GM23248 (cell line): ENCODE measurements around the gene VPS35L. TPM values are rescaled to one million over a fixed set of nuclear protein-coding genes. Genes with fewer than 3 reads are reported as not detected.

ENCODE experiments used
- DNase-seq: peaks from one replicate; pipeline ENCODE4 v3.0.0-alpha.2; 2015
- H2AFZ ChIP-seq: fragments of 200-600 bp; sonication (generic); 2 replicates; pipeline ENCODE4 v1.6.1; 2016; ENCODE audit warnings: antibody characterized with exemption
- H3F3A ChIP-seq: fragments of 200-600 bp; sonication (generic); 2 replicates; pipeline ENCODE4 v1.6.1; 2016; ENCODE audit warnings: mild to moderate bottlenecking, antibody characterized with exemption, mixed run types; ENCODE audit not compliant: insufficient read depth
- H3K27ac ChIP-seq: fragments of 200-600 bp; sonication (generic); 2 replicates; pipeline ENCODE4 v1.5.1; 2016; ENCODE audit warnings: mild to moderate bottlenecking
- H3K27me3 ChIP-seq: fragments of 200-600 bp; sonication (generic); replicated peaks from 2 replicates; pipeline ENCODE4 v1.6.1; 2016; ENCODE audit warnings: mild to moderate bottlenecking; ENCODE audit not compliant: insufficient read depth
- H3K36me3 ChIP-seq: fragments of 200-600 bp; sonication (generic); 2 replicates; pipeline ENCODE4 v1.6.1; 2016; ENCODE audit warnings: low read depth, mild to moderate bottlenecking
- H3K4me1 ChIP-seq: fragments of 200-600 bp; sonication (generic); 2 replicates; pipeline ENCODE4 v1.6.1; 2016; ENCODE audit warnings: mild to moderate bottlenecking; ENCODE audit not compliant: insufficient read depth
- H3K4me2 ChIP-seq: fragments of 200-600 bp; sonication (generic); one replicate; pipeline ENCODE4 v1.6.1; 2016; ENCODE audit warnings: mild to moderate bottlenecking; ENCODE audit not compliant: unreplicated experiment
- H3K4me3 ChIP-seq: fragments of 200-600 bp; sonication (generic); 2 replicates; pipeline ENCODE4 v1.5.1; 2016; ENCODE audit warnings: mild to moderate bottlenecking
- H3K79me2 ChIP-seq: fragments of 200-600 bp; sonication (generic); 2 replicates; pipeline ENCODE4 v1.6.1; 2016; ENCODE audit warnings: mild to moderate bottlenecking; ENCODE audit not compliant: insufficient read depth
- H3K9ac ChIP-seq: fragments of 200-600 bp; sonication (generic); 2 replicates; pipeline ENCODE4 v1.6.1; 2016; ENCODE audit warnings: mild to moderate bottlenecking
- H3K9me2 ChIP-seq: fragments of 200-600 bp; sonication (generic); 2 replicates; pipeline ENCODE4 v1.6.1; 2016; ENCODE audit warnings: mixed run types, mild to moderate bottlenecking, moderate library complexity; ENCODE audit not compliant: insufficient read depth
- H3K9me3 ChIP-seq: fragments of 200-600 bp; sonication (generic); one replicate; pipeline ENCODE4 v1.6.1; 2017; ENCODE audit warnings: low read depth
- H4K20me1 ChIP-seq: fragments of 200-600 bp; sonication (generic); 2 replicates; pipeline ENCODE4 v1.6.0; 2016; ENCODE audit not compliant: insufficient read depth
- EZH2 ChIP-seq: fragments of 200-600 bp; sonication (generic); IDR thresholded peaks from 2 replicates; pipeline ENCODE4 v1.6.1; 2018; ENCODE audit warnings: antibody characterized with exemption, mild to moderate bottlenecking; ENCODE audit not compliant: insufficient read depth, poor library complexity, severe bottlenecking
- EZH2phosphoT487 ChIP-seq: fragments of 200-600 bp; sonication (generic); IDR thresholded peaks from 2 replicates; pipeline ENCODE4 v1.6.1; 2018; ENCODE audit warnings: antibody characterized with exemption, moderate library complexity, mild to moderate bottlenecking, low read depth; ENCODE audit not compliant: insufficient read depth
- WGBS, 2 experiments: methylation state at CpG; one replicate each; pipeline ENCODE4 v1.1.6; 2015 to 2017; ENCODE audit warnings: low lambda C conversion rate in 2 of 2, low coverage in 1 of 2; ENCODE audit errors: missing lambda C conversion rate in 2 of 2; 5-methylcytosine and 5-hydroxymethylcytosine counted together
- in situ Hi-C: fragments of 300-500 bp; cut with MboI; formaldehyde crosslinking; loops from 2 replicates; pipeline ENCODE4 v1.15.0; 2020
- polyA plus RNA-seq: library from polyadenylated mRNA; unstranded; fragments of >200 nt; fragmentation: Nextera tagmentation; extraction: Ambion mirVana; gene quantifications from 2 replicates; pipeline ENCODE4 v1.2.1, GENCODE V29; 2016
- total RNA-seq: library from RNA; depleted of rRNA; stranded (reverse); fragments of >200 nt; shearing (Covaris generic); gene quantifications from 2 replicates; pipeline ENCODE4 v1.2.3, GENCODE V29; 2014; rRNA removed

The VPS35L gene
- total and polyA plus RNA-seq, 2 experiments from 2014 or later, result 19.9 to 58.2 TPM

DNA sequence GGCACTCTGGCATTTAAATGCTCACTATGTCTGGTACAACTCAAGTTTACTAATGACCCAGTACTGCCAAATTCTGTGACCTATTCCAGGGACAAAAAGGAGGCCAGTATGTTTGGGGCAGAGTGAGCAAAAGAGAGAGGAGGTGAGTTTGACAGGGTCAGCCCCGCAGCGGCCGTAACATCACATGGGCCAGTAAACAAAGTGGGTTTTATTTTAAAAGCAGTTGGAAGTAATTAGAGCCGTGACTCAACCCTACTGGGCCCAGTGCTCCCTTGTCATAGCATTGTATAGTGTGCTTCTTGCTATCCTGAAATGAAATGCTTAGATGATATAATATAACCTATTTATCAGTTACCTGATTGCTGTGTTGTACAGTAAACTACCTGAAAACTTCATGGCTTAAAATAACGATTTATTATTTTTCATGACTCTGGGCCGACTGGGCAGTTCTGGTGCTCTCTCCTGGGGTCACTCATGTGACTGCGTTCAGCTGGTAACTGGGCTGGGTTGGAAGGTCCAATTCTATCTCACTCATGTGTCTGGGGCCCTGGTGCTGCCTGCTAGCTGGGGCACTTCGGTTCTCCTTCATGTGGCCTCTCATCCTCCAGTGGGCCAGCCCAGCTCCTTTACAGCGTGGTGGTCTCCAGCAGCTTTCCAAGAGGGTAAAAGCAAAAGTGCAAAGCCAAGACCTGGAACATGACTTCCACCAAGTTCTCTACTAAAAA, 189.9 kb downstream of the VPS35L start:
- Histone ChIP-seq H3K9ac (no peak overlapping the region), H3K27ac (no peak overlapping the region), H3K4me2 (no peak overlapping the region), H3K4me3 (no peak overlapping the region), H3K9me3 (no peaks in the 10 kb centered on the region), H2AFZ (no peak overlapping the region), H4K20me1 (no peaks in the 10 kb centered on the region), H3K27me3 (no peaks in the 10 kb centered on the region), H3K36me3 (no peaks in the 10 kb centered on the region), H3K9me2 (no peaks in the 10 kb centered on the region), H3K79me2 (no peaks in the 10 kb centered on the region), H3K4me1 (peaks cover 4% of the 10 kb centered on the region), H3F3A (peaks cover 6% of the 10 kb centered on the region; the same call in 1 of the 2 replicates)
- WGBS, 2 experiments, result 71% methylated on average over 9 of the region's 9 CpGs
- in situ Hi-C loops, result loop anchor here (25.0 kb wide), 1 partner anchor 92 kb away; no protein-coding TSS in a partner anchor
- peak; percentile 62 for DNase-seq
- TF ChIP-seq EZH2 (no peak), EZH2phosphoT487 (no peak)

DNA sequence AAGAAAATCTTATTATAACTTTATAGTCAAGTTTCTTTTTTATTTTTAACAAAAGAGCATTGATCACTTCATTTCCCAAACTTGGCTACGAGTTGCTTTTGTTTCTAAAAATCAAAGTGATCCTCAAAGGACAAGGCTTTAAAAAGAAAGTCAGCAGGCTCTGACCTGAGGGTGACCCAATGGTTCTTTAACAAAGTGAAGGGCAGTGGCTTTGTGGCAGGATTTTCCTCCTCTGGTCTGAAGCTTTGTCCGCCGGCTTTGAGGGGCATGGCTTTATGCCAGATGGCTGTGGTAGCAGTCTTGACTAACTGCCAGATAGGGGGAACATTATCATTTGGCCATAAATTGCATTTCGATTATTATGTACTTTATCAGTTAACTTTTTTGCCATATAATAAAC, 191.1 kb downstream of the VPS35L start:
- no peak overlapping the region for H3K4me2 ChIP-seq
- TF ChIP-seq EZH2 (no peak), EZH2phosphoT487 (no peak)
- H3K4me1 ChIP-seq, result peaks cover 4% of the 10 kb centered on the region
- H3K27ac ChIP-seq, result no peak overlapping the region
- DNase-seq, result no peak
- in situ Hi-C loops, result loop anchor here (25.0 kb wide), 1 partner anchor 91 kb away; no protein-coding TSS in a partner anchor
- no peak overlapping the region for H3K4me3 ChIP-seq
- H3K79me2 ChIP-seq, result no peaks in the 10 kb centered on the region
- H3K9me2 ChIP-seq, result no peaks in the 10 kb centered on the region
- 87 to 97% methylated on average over 4 of the region's 4 CpGs for WGBS, 2 experiments
- no peaks in the 10 kb centered on the region for H3K36me3 ChIP-seq
- no peaks in the 10 kb centered on the region for H4K20me1 ChIP-seq
- no peaks in the 10 kb centered on the region for H3K27me3 ChIP-seq
- peaks cover 6% of the 10 kb centered on the region; the same call in 1 of the 2 replicates for H3F3A ChIP-seq
- H2AFZ ChIP-seq, result no peak overlapping the region
- no peaks in the 10 kb centered on the region for H3K9me3 ChIP-seq
- H3K9ac ChIP-seq, result no peak overlapping the region

- H3K4me2 ChIP-seq, result no peak overlapping the region
- H3K79me2 ChIP-seq, result no peaks in the 10 kb centered on the region
- H3K4me3 ChIP-seq, result no peak overlapping the region
- in situ Hi-C loops, result loop anchor here (25.0 kb wide), 1 partner anchor 89 kb away; no protein-coding TSS in a partner anchor
- H3K4me1 ChIP-seq, result peaks cover 5% of the 10 kb centered on the region
- no peaks in the 10 kb centered on the region for H3K36me3 ChIP-seq
- H4K20me1 ChIP-seq, result no peaks in the 10 kb centered on the region
- no peaks in the 10 kb centered on the region for H3K9me2 ChIP-seq
- H2AFZ ChIP-seq, result no peak overlapping the region
- H3F3A ChIP-seq, result peaks cover 6% of the 10 kb centered on the region; the same call in 1 of the 2 replicates
- H3K27me3 ChIP-seq, result no peaks in the 10 kb centered on the region
- no peak overlapping the region for H3K9ac ChIP-seq
- DNase-seq, result peak; percentile 7
- no peak for TF ChIP-seq EZH2phosphoT487
- TF ChIP-seq EZH2, result no peak
- no peak overlapping the region for H3K27ac ChIP-seq
- WGBS, 2 experiments, result 43% methylated on average over 2 of the region's 2 CpGs
- H3K9me3 ChIP-seq, result no peaks in the 10 kb centered on the region
These were observed 193.1 kb downstream of the VPS35L start for GRCh38 chr16:19748389-19749168.

DNA sequence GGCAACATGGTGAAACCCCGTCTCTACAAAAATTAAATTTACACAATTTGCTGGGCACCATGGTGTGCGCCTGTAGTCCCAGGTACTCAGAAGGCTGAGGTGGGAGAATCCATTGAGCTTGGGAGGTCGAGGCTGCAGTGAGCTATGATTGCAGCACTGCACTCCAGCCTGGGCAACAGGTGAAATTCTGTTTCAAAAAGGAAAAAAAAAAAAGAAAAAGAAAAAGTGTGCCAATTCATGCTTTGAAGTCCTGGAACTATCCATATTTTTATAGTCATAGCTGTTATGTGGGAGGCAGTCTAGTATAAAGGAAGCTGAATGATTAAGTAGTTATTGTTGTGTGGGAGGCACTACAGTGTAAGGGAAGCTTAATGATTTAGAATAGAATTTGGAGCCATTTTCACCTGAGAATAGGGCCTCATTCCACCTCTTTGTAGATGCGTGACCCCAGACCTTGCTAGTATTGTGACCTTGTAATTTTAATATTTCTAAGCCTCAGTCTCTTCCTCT, 194.1 kb downstream of the VPS35L start:
- Histone ChIP-seq H3K9me3 (no peaks in the 10 kb centered on the region), H3K79me2 (no peaks in the 10 kb centered on the region), H3K27me3 (no peaks in the 10 kb centered on the region), H3K36me3 (no peaks in the 10 kb centered on the region), H4K20me1 (no peaks in the 10 kb centered on the region), H2AFZ (no peak overlapping the region), H3K4me2 (no peak overlapping the region), H3F3A (peaks cover 2% of the 10 kb centered on the region; the same call in 1 of the 2 replicates), H3K27ac (no peak overlapping the region), H3K4me1 (peaks cover 12% of the 10 kb centered on the region), H3K9ac (no peak overlapping the region), H3K9me2 (no peaks in the 10 kb centered on the region), H3K4me3 (no peak overlapping the region)
- 86 to 89% methylated on average over 4 of the region's 4 CpGs for WGBS, 2 experiments
- in situ Hi-C loops, result loop anchor here (25.0 kb wide), 1 partner anchor 88 kb away; no protein-coding TSS in a partner anchor
- DNase-seq, result no peak
- no peak for TF ChIP-seq EZH2phosphoT487
- TF ChIP-seq EZH2, result no peak

Other genes starting within 250 kb of the VPS35L start
- not detected in 2 replicates for gene TMC5, start 137.8 kb upstream of the VPS35L start, total RNA-seq
- not detected in 2 replicates for gene TMC5, start 137.8 kb upstream of the VPS35L start, polyA plus RNA-seq
- 77.1 and 85.0 TPM in 2 replicates for gene GDE1, start 33.6 kb upstream of the VPS35L start, total RNA-seq
- gene GDE1, start 33.6 kb upstream of the VPS35L start, polyA plus RNA-seq, result 55.1 and 58.2 TPM in 2 replicates
- gene CCP110, start 31.8 kb upstream of the VPS35L start, total RNA-seq, result 6.8 and 8.5 TPM in 2 replicates
- gene CCP110, start 31.8 kb upstream of the VPS35L start, polyA plus RNA-seq, result 7.4 and 9.0 TPM in 2 replicates
- gene KNOP1, start 162.5 kb downstream of the VPS35L start, total RNA-seq, result 8.0 and 11.8 TPM in 2 replicates
- gene KNOP1, start 162.5 kb downstream of the VPS35L start, polyA plus RNA-seq, result 14.1 and 15.6 TPM in 2 replicates
- 9.8 and 24.8 TPM in 2 replicates for gene IQCK, start 162.6 kb downstream of the VPS35L start, total RNA-seq
- gene IQCK, start 162.6 kb downstream of the VPS35L start, polyA plus RNA-seq, result 9.7 and 11.1 TPM in 2 replicates